ENCODE results near the gene ZNF423.

ZNF423 gene

DNA sequence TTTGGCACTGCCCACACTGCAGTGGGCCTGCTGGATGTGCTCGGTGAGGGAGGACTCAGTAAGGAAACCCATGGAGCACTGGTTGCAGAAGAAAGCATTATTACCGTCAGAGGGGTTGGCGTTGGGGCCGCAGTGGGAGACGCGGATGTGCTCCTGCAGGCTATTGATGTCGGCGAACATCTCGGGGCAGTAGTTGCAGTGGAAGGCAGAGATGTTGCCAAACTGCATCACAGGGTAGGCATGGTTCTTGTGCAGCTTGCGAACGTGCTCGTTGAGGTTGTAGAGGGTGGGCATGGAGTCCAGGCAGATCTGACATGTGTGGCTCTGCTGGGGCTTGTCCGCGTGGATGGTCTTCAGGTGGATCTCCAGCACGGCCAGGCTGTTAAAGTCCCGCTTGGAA, 218.4 kb downstream of the ZNF423 start:
- DNase-seq: no peak

- DNase-seq: no peak
Measured at GRCh38 chr16:49636608-49637007, 219.3 kb downstream of the ZNF423 start.

DNA sequence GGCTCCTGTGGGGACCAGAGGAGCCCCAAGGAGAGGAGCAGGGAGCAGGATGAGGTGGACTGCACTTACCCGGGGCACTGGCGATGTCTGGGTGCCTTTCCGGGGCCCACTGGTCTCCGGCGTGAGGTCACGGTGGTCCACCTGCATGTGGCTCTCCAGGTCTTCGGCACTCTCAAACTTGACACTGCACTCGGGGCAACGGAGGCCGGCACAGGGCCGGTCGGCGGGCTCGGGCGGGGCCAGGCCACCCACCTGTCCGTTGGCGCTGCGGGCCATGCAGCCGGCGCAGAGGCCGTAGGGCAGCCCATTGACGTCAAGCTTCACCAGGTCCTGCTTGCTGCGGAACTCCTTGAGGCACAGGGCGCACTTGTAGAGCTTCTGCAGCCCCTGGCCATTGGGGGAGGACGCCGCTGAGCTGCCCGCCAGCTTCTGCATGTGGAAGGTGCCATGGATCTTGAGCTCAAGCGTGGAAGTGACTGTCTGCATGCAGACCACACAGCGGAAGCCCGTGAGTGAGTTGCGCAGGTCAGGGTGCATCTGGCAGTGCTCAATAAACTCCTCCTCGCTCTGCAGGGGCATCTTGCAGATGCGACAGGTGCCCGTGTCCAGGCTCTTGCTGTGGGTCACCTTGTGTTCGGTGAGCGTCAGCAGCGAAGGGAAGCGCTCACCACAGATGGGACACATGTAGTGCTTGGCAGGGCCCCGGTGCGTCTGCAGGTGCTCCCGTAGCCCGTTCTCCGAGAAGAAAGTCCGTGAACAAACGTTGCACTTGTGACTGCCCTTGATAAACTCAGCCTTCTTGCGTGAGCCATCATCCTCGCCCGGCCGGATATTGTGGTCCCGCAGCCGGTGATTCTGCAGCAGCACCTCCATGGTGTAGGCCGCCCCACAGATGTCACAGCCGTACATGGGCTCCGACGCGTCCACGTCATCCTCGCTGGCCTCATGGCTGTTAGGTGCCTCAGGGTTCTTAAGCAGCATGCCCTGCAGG, 220.0 kb downstream of the ZNF423 start:
- no peak for DNase-seq

DNA sequence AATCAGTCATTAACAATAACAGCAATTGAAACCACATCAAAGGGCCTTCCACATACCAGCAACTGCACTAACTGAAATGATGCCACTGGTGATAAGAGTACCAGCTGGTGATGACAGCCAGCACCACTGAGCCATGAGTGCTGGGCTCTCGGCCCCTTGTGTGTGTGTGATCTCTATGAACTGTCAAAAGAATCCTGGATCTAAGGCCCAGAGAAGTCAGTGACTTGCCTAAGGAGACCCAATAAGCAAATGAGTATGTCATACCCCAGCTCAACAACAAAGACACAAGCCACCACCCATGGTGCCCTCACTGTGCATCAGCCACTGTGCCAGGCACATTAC, 220.9 kb downstream of the ZNF423 start:
- DNase-seq: no peak

DNA sequence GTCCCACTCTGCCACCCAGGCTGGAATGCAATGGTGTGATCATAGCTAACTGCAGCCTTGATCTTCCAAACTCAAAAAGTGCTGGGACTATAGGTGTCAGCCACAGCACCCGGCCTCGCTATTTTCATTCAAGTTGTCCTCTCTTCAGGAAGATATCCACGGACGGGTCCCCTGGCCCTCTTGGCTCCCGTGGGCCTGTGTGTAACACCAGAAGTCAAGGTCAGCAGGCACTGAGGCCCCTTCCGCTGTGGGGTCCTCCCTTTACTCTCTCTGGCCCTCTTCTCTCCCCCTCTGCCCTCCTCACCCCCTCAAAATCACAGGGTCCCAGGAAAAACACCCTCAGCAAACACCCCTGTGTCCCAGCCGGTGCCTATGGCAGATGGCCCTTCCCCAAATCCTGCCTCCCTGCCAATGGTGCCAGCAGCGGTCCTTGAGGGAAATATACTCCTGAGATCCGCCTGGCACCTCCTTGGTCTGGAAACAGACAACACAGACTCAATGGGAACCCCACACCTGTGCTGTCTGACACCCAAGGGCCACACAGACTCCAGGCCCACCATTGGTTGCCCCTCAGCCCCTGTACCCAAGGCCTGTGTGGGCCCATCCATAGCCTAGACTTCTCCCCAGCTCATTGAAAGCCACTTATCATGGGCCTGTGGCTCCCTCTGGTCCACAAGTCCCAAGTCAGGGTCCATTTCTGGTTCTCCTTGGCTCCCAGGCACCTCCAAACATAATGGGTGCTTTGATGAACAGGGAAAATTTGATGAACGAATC, 221.5 kb downstream of the ZNF423 start:
- no peak for DNase-seq

- DNase-seq: no peak
Measured at GRCh38 chr16:49632795-49633184, 223.1 kb downstream of the ZNF423 start.

GRCh38 chr16:49632086-49632794, 223.7 kb downstream of the ZNF423 start:
- no peak for DNase-seq

GRCh38 chr16:49631187-49632041, 224.5 kb downstream of the ZNF423 start:
- DNase-seq: no peak

DNA sequence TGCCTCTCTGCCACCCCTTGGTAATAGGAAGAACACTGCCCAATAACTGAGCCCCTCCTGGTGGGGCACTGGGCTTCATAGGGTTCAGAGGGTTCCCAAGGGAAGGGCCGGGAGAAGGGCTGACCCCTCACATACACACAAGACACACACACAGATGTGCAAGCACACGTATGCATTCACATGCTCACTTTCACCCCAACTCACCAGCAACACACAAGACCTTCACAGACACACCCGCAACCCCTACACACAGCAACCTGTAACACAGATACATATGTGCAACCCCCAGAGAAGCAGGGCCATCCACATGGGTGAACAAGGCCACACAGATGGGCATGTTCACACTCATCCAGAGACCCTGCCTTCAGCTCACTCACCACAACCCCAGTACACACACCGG, 225.1 kb downstream of the ZNF423 start:
- DNase-seq: no peak

- DNase-seq: no peak
Measured at GRCh38 chr16:49629851-49630250, 226.1 kb downstream of the ZNF423 start.

GRCh38 chr16:49628148-49628547, 227.8 kb downstream of the ZNF423 start:
- DNase-seq: no peak

DNA sequence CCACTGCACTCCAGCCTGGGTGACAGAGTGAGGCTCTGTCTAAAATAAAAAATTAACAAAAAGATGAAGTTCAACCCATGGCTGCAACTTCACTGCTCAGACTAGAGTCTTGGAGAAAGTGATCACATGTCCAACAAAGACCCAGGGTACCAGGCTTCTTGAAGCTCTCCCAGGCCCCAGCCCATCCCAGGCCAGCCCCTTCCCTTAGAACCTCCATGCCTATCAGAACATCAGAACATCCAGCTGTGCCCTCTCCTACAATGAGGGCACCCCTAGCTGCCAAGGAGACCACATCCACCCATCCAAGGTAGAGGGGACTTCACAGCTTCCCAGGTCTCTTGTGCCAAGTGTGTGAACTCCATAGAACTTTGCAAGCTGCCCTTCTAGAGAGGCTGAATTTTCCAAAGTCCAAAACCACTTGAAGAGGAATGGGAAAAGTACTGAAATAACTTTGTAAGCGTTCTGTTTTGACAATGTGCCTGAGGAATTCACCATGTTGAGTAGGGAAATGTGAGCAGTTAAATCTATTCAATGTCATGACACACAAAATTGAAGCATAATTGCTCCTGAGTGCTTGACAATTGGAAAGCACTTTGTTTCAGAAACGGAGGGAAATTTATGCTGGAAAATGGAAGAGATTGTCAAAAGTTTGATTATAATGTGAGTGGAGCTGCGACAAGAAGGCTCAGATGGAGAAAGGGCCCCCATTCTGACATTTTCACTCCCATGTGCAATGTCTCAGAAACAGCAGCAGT, 230.4 kb downstream of the ZNF423 start:
- no peak for DNase-seq

DNA sequence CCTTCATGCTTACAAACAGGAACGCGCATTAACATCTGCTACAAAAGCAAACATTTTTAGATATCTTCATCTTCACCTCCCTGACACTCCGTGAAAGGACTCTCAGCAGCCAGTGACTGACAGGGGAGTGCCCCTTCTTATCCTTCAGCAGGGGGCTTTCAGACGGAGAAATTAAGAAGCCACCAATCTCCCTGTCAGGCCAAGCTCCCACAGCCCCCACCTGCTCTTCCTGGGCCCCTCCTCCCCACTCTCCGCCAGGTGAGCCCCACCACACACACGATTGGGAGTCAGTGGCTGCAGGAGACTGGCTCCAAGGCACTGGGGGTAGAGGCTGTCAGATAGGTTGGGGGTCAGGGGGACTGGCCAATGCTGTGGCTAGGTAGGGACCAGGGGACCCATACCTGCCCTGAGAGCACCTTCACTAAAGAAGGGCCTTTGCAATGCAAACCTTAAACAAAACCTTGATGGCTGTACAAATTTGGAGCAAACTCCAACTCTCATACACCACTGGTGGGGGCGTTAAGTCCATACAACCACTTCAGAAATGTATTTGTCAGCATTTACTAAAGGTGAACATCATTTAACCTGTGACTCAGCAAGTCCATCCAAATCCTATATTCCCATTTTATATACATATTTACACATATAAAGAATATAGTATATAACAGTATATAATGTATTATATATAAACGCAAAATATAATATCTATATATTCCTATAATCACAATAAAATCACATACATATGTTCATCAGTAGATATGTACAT, 232.2 kb downstream of the ZNF423 start:
- DNase-seq: no peak

- no peak for DNase-seq
Measured at GRCh38 chr16:49622421-49623402, 233.2 kb downstream of the ZNF423 start.

GRCh38 chr16:49622084-49622390, 233.9 kb downstream of the ZNF423 start:
- no peak for DNase-seq

DNA sequence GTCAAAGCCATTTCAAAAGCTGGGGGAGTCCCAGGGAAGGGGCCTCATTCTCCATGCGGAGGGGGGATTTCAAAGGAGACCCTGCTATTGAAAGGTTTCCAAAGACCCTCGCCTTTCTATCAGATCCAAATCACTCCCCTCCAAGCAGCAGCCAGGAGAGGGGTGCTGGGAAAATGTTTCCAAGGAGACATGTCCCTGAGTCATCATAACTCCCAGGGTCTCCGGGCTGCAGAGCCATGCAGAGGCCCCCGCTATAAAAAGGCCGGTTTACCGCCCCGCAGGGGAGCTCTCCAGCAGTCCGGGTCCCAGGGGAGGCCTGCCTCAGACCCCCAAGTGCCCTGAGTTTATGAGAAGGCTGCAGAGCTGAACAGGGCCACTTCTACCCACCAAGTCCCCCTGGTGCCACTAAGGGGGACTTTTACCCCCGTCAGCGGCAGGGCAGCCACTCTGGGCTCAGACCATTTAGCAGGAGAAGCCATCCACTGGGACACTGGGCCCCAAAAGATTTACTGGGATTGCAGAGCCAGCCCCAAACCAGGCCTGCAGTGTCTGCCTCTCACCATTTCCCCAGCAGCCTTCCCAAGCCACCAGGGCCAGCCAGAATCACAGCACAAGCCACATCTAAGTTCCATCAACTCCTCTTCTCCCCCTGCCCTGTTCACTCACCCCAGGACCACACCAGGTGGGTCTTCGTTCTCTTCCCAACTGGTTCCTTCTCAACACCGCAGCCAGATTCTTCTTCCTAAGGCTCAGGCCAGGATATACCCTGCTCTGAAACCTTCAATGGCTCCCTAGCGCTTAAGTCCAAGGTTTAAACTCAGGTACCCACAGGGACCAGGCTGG, 234.4 kb downstream of the ZNF423 start:
- no peak for DNase-seq

- no peak for DNase-seq
Measured at GRCh38 chr16:49620869-49621240, 235.1 kb downstream of the ZNF423 start.

DNA sequence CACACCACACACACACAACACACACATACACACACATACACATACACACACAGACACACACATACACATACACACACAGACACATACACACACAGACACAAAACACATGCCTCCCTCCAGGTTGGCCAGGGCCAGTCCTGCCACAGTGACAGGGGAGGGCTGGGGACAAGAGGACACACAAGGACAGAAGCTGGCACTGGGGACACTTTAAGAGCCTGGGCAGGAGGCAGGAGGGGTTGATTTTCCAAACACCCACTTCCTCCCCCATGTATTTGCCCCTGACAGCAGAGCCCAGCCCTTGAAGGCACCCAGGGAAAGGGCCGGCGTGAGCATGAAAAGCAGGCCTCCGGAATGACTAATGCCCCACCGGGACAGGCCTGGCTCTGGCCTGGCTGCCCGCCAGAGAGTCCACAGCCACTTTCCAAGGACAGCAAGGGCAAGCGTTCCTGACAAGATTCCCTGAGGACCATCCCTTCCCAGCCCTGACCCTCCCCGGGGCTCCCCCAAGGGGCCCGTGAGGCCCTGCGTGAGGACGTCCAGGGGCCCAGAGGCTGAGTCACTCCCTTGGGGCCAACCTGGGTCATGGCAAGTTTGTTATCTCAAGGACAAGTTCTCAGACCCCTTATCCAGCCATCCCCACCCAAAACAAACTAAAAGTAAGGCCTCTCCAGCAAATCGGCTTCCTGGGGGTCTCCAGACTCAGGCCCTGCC, 235.6 kb downstream of the ZNF423 start:
- no peak for DNase-seq

Measured in SHP77 treated with DMSO at 0.1 percent for 48 hours (cell line).